Heart right ventricle (tissue), 16 donors: ENCODE measurements around the gene PSMA7. TPM values are rescaled to one million over a fixed set of nuclear protein-coding genes. Genes with fewer than 3 reads are reported as not detected.

Source experiments
- ATAC-seq, 8 donors: fragments of 200-7000 bp; cut with Tn5 transposase; one replicate each; pipeline ENCODE4 v1.9.1; 2020; ENCODE audit warnings: mild to moderate bottlenecking in 8 of 8, moderate library complexity in 8 of 8, moderate number of reproducible peaks in 1 of 8
- DNase-seq, 2 donors: peaks; one replicate each; pipeline ENCODE4 v3.0.0-alpha.2; 2020
- H3K27ac ChIP-seq, 10 donors: fragments of 200-600 bp; sonication (generic) in 2 of 10; one replicate each; pipeline versions ENCODE4 v1.5.0 to v1.8.0; 2020 to 2022; ENCODE audit warnings: mild to moderate bottlenecking in 3 of 10
- H3K27me3 ChIP-seq, 7 donors: fragments of 200-600 bp; one replicate each; pipeline ENCODE4 v1.8.0; 2021 to 2022; ENCODE audit warnings: mild to moderate bottlenecking in 2 of 7
- H3K36me3 ChIP-seq, 9 donors: fragments of 200-600 bp; sonication (generic) in 1 of 9; one replicate each; pipeline versions ENCODE4 v1.5.0 to v1.8.0; 2020 to 2022; ENCODE audit warnings: mild to moderate bottlenecking in 2 of 9
- H3K4me1 ChIP-seq, 9 donors: fragments of 200-600 bp; sonication (generic) in 1 of 9; one replicate each; pipeline versions ENCODE4 v1.5.0 to v1.8.0; 2020 to 2022; ENCODE audit warnings: mild to moderate bottlenecking in 4 of 9
- H3K4me3 ChIP-seq, 10 donors: fragments of 200-600 bp; sonication (generic) in 2 of 10; one replicate each; pipeline versions ENCODE4 v1.5.0 to v1.8.0; 2020 to 2022; ENCODE audit warnings: mild to moderate bottlenecking in 7 of 10, moderate library complexity in 2 of 10
- H3K9me3 ChIP-seq, 11 donors: fragments of 200-600 bp in 10 of 11; sonication (generic) in 2 of 11; one replicate each; pipeline versions ENCODE4 v1.5.0 to v1.8.0; 2013 to 2022; ENCODE audit warnings: mild to moderate bottlenecking in 2 of 11, control low read depth in 1 of 11, moderate library complexity in 1 of 11
- CTCF ChIP-seq, 9 donors: fragments of 200-600 bp; sonication (generic) in 2 of 9; IDR thresholded peaks; one replicate each; pipeline versions ENCODE4 v1.5.0 to v1.8.0; 2021 to 2022; ENCODE audit warnings: antibody characterized with exemption in 9 of 9, mild to moderate bottlenecking in 5 of 9, moderate library complexity in 1 of 9
- WGBS, 2 donors: extraction: QIAGEN DNeasy Blood & Tissue Kit; methylation state at CpG; one replicate each; pipeline ENCODE4 v1.1.7; 2013; ENCODE audit warnings: inconsistent platforms in 1 of 2; 5-methylcytosine and 5-hydroxymethylcytosine counted together
- intact Hi-C, 10 donors: fragments of 100-400 bp; cut with DNase I; formaldehyde crosslinking; loops; one replicate each; pipeline versions ENCODE4 v1.11.1 to v1.14.2; 2022
- polyA plus RNA-seq, 2 donors: library from polyadenylated mRNA; stranded (reverse); fragments of 200-250 nt; gene quantifications; one replicate each; pipeline ENCODE4 v1.2.3, GENCODE V29; 2013
- total RNA-seq, 10 donors: library from RNA; stranded (reverse); fragmentation: NEBNext Ultra II Directional in 3 of 10; extraction: Animal tissue kit (Norgen Biotek cat#: 25700) in 3 of 10; gene quantifications; one replicate each; pipeline versions ENCODE4 v1.2.1 to v1.2.4, GENCODE V29; 2021 to 2023
- donor health status: Arrhythmogenic right ventricular cardiomyopathy.
- donor health status: ischemic (EF 13 %, LVEDD 7.1; RV severe dilation, severe dysfunction).
- donor health status: healthy with polysubstance abuse.
- donor health status: DM: no; HTN: yes; CAD: no.
- donor health status: DM: no; HTN: no; CAD: no.
- donor health status: ischemic (EF 25% LVEDD 6.9; RV normal size, moderate dysfunction).
- donor health status: ischemic (EF 25% LVEDD 5.7; RV mildly dilated, moderate dysfunction).
- donor health status: healthy.
- donor health status: DM: yes; HTN: yes; CAD: no.
- donor health status: Ischemic cardiomyopathy.
- donor health status: ischemic (EF 35%, LVEDD 5.7; RV mildly dilated, moderate dysfunction).
- donor health status: nonischemic (EF 11% LVEDD 7.7; RV severe dilation, severe dysfunction).
- donor health status: DM: yes; HTN: yes; CAD: no.
- donor health status: PGD.
- donor health status: ischemic (EF 29% LVEDD 5.4; RV normal size, mild dysfunction).
- donor health status: nonischemic (EF 23%, LVEDD 6.1; RV moderate dilation, normal function).

PSMA7 gene
- total and polyA plus RNA-seq, 12 donors: 143 to 567 (median 200) TPM

DNA sequence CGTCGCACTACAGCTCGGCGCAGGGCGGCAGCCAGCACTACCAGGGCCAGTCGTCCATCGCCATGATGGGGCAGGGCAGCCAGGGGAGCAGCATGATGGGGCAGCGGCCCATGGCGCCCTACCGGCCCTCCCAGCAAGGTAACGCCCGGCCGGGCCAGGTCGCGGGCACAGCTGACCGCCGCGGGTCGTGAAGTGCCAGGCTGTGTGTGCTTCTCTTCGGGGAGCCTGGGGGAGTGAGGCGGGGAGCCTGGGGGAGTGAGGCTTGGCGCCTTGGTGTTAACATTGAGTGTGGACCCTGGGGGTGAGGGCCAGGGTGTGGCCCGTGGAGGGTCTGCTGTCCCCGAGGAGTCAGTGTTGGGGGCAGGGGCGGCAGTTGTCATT lies 20.3 kb upstream of the PSMA7 start:
- no peak for TF ChIP-seq CTCF (IDR thresholded peaks at IDR 0.05)
- Histone ChIP-seq H3K4me1 (no peaks in the 10 kb centered on the region), H3K27ac (no peak overlapping the region), H3K4me3 (no peak overlapping the region), H3K9me3 (no peaks in the 10 kb centered on the region), H3K27me3 (no peaks in the 10 kb centered on the region), H3K36me3 (peaks cover 0 to 90% (median 30%) of the 10 kb centered on the region in 9 donors)
- DNase-seq (no peak), ATAC-seq (no peak)
- intact Hi-C loops: no loop called here
- 95 to 97% methylated on average over 25 of the region's 25 CpGs for WGBS, 2 donors

DNA sequence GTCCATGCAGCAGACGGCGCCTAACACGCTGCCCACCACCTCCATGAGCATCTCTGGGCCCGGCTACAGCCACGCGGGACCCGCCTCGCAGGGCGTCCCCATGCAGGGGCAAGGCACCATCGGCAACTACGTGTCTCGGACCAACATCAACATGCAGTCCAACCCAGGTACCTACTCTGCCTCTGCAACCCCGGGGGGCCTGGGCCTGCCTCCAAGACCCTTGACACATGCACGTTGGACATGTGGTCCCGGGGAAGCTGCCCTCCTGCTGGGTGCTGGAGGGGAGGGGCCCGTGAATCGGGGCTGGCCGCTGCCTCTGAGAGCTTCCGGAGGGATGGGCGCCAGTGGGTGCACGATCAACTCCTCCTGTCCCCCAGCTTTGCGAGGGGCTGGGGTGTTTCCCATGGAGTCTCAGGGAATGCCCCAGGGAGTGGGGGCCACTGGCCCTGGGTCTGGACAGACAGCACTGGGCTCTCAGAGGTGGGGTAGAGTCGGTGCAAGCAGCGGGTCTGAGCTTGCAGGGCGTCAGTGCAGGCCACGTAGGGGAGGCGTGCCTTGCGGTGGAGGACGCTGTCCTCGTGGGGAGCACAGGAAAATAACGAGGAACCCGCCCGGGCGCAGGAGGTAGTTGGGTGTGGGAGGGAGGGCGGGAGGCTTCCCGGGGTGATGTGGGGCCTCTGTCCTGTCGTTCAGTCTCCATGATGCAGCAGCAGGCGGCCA lies 19.7 kb upstream of the PSMA7 start:
- no peaks in the 10 kb centered on the region for H3K9me3 ChIP-seq
- DNase-seq: no peak
- TF ChIP-seq CTCF (IDR thresholded peaks at IDR 0.05): no peak
- WGBS, 2 donors: 89 to 95% methylated on average over 38 of the region's 38 CpGs
- peaks cover 0 to 85% (median 30%) of the 10 kb centered on the region in 9 donors for H3K36me3 ChIP-seq
- H3K4me1 ChIP-seq: no peaks in the 10 kb centered on the region
- no peaks in the 10 kb centered on the region for H3K27me3 ChIP-seq
- no peak overlapping the region for H3K27ac ChIP-seq
- no peak overlapping the region for H3K4me3 ChIP-seq
- no peak for ATAC-seq
- intact Hi-C loops: no loop called here

- no peak overlapping the region for H3K27ac ChIP-seq
- H3K27me3 ChIP-seq: no peaks in the 10 kb centered on the region
- ATAC-seq: no peak
- peaks cover 0 to 69% (median 29%) of the 10 kb centered on the region in 9 donors for H3K36me3 ChIP-seq
- no peak for TF ChIP-seq CTCF (IDR thresholded peaks at IDR 0.05)
- intact Hi-C loops: no loop called here
- peaks cover 4 to 13% (median 10%) of the 10 kb centered on the region in 9 donors for H3K4me1 ChIP-seq
- DNase-seq: no peak
- no peak overlapping the region for H3K4me3 ChIP-seq
- no peaks in the 10 kb centered on the region for H3K9me3 ChIP-seq
- 77 to 84% methylated on average over 17 of the region's 17 CpGs for WGBS, 2 donors
These were observed 18.2 kb upstream of the PSMA7 start for GRCh38 chr20:62161347-62161746.

DNA sequence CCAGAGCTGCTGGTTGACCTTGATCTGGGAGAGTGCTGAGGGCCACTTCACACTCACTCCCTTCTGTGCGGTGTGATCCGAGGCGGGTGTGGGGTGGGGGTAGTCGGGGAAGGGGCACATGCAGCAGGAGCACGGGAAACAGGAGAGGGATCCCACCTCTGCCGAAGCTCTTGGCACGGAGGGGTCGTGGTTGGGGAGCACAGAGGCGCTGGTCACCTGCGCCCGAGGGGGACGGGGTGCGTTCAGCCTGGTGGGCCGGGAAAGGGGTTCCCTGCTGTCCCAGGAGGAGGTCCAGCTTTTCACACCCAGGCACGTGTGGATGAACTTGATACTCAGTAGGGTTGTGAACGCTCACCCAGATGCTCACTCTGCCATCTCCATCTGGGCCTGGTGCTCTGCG lies 17.7 kb upstream of the PSMA7 start:
- TF ChIP-seq CTCF (IDR thresholded peaks at IDR 0.05): no peak
- ATAC-seq (no peak), DNase-seq (no peak)
- peaks cover 0 to 64% (median 24%) of the 10 kb centered on the region in 9 donors for H3K36me3 ChIP-seq
- H3K4me1 ChIP-seq: peaks cover 5 to 15% (median 10%) of the 10 kb centered on the region in 9 donors
- no peak overlapping the region for H3K27ac ChIP-seq
- WGBS, 2 donors: 80 to 92% methylated on average over 17 of the region's 17 CpGs
- no peaks in the 10 kb centered on the region for H3K9me3 ChIP-seq
- intact Hi-C loops: no loop called here
- no peaks in the 10 kb centered on the region for H3K27me3 ChIP-seq
- H3K4me3 ChIP-seq: no peak overlapping the region
